ENCODE measurements around the gene CLEC4C.

GRCh38 chr12:7750350-7750749, 3.2 kb upstream of the CLEC4C start:
- TF ChIP-seq CTCF (IDR thresholded peaks at IDR 0.05) (no peak), POLR2AphosphoS5 (IDR thresholded peaks at IDR 0.05) (no peak)

Measured in breast epithelium (tissue), 3 donors.